ENCODE measurements around the gene ZNF701. TPM values are rescaled to one million over a fixed set of nuclear protein-coding genes. Genes with fewer than 3 reads are reported as not detected.
"Not testable (repeated sequence)": the region's sequence is repeated elsewhere in the genome, so short reads cannot be mapped to it uniquely, and the experiment has no call there.

Gene ZNF701
- total and polyA plus RNA-seq, 2 of the 8 experiments (the other 6 are each of a cell fraction or from before 2014, with no cell fraction given), result 4.9 to 18.7 TPM

DNA sequence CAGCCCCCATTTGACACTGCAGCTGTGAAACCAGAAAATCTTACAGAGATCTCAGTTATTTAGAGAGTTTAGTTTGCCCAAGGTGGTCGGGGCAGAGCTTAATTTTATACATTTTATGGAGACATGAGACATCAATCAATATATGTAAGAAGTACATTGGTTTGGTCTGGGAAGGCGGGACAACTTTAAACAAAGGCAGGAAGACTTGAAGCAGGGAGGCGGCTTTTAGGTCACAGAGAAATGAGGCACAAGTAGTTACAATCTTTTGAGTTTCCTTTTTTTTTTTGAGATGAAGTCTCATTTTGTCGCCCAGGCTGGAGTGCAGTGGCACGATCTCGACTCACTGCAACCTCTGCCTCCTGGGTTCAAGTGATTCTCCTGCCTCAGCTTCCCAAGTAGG is 27.5 kb upstream of the ZNF701 start:
- CTCF ChIA-PET (ENCODE audit: partially characterized antibody), result interaction anchor here (0.6 kb wide), 2 partner anchors 199 to 1564 kb away, joined by 3 read pairs; no protein-coding TSS in a partner anchor
- not testable (repeated sequence) for DNase-seq (ENCODE audit: low read depth in 1 of 2, low spot score in 2 of 2)

More for the DNA sequence above, 27.5 kb upstream of the ZNF701 start:
- H3K27me3 ChIP-seq (replicated peaks in 1 of 4; ENCODE audit: control insufficient read depth in 3 of 4, extremely low read depth in 1 of 4, insufficient read depth in 3 of 4, low read length in 3 of 4); H3K79me1 ChIP-seq (ENCODE audit: low read depth, low read length); H3K23ac ChIP-seq (ENCODE audit: insufficient read length); H3K9ac ChIP-seq (replicated peaks in 1 of 4; ENCODE audit: extremely low read depth in 1 of 4, low read depth in 3 of 4, low read length in 3 of 4); H2AFZ ChIP-seq (ENCODE audit: low read length); H2AK5ac ChIP-seq (ENCODE audit: low read depth, low read length); H3K79me2 ChIP-seq (ENCODE audit: control insufficient read depth in 1 of 2, insufficient read depth in 2 of 2, low read length in 2 of 2); H3K36me3 ChIP-seq (ENCODE audit: control insufficient read depth in 2 of 4, insufficient read depth in 4 of 4, low read length in 3 of 4); H3K4me2 ChIP-seq (ENCODE audit: insufficient read depth in 1 of 2, low read depth in 2 of 2, low read length in 2 of 2); H3K56ac ChIP-seq (replicated peaks; ENCODE audit: insufficient read length, low read depth, low read length); H3K18ac ChIP-seq (ENCODE audit: extremely low read depth, low read length); H3K4me1 ChIP-seq (replicated peaks in 1 of 4; ENCODE audit: control insufficient read depth in 3 of 4, insufficient read depth in 4 of 4, low read length in 3 of 4); H3K4me3 ChIP-seq (ENCODE audit: extremely low read depth in 1 of 4, insufficient read depth in 2 of 4, low read depth in 3 of 4, low read length in 4 of 4); POLR2A ChIA-PET (ENCODE audit: partially characterized antibody); H3K14ac ChIP-seq (ENCODE audit: insufficient read length); H2BK5ac ChIP-seq (ENCODE audit: low read depth, low read length); H4K8ac ChIP-seq (ENCODE audit: extremely low read depth, insufficient read depth, low read length); H4K20me1 ChIP-seq (replicated peaks in 1 of 2; ENCODE audit: control insufficient read depth in 1 of 2, insufficient read depth in 2 of 2, low read length in 2 of 2); H2BK12ac ChIP-seq (ENCODE audit: low read depth, low read length); H3K27ac ChIP-seq (ENCODE audit: low read depth, low read length); H2BK120ac ChIP-seq (replicated peaks; ENCODE audit: low read depth, low read length); H4K91ac ChIP-seq (replicated peaks; ENCODE audit: insufficient read length, low read length); H3K23me2 ChIP-seq (ENCODE audit: low read depth, low read length); H2BK20ac ChIP-seq (ENCODE audit: low read length); H2BK15ac ChIP-seq (ENCODE audit: low read length); H4K5ac ChIP-seq (ENCODE audit: insufficient read length, low read depth, low read length); H3K4ac ChIP-seq (replicated peaks; ENCODE audit: insufficient read length, low read depth, low read length); FAIRE-seq; H3K9me3 ChIP-seq (ENCODE audit: insufficient read depth in 2 of 2, low read depth in 1 of 2, low read length in 1 of 2): not testable (repeated sequence)
- 74% methylated on average over 3 of the region's 6 CpGs; no CpG with 5 or more reads in 1 of the 2 experiments for WGBS, 2 experiments (ENCODE audit: extremely low coverage in 1 of 2, insufficient coverage in 1 of 2, insufficient read length in 1 of 2, insufficient replicate concordance in 2 of 2, low coverage in 1 of 2, low lambda C conversion rate in 2 of 2, missing lambda C conversion rate in 1 of 2)
